Left renal cortex interstitium (tissue), 4 donors: ENCODE results near the gene STAG2. TPM values are rescaled to one million over a fixed set of nuclear protein-coding genes. Genes with fewer than 3 reads are reported as not detected.

ENCODE experiments used
- DNase-seq, 4 donors: peaks; one replicate each; pipeline ENCODE4 v3.0.0-alpha.2; 2013; ENCODE audit warnings: low read depth in 4 of 4, low spot score in 2 of 4, missing footprints in 1 of 4
- polyA plus RNA-seq, 4 donors: library from polyadenylated mRNA; unstranded; fragments of 120-200 nt; gene quantifications; one replicate each; pipeline ENCODE4 v1.2.1, GENCODE V29; 2013; ENCODE audit not compliant: insufficient read length in 4 of 4

Gene STAG2
- polyA plus RNA-seq, 4 donors: 108 to 127 (median 116) TPM

GRCh38 chrX:123971982-123972381 lies 10.5 kb downstream of the STAG2 start:
- DNase-seq: no peak

GRCh38 chrX:123973921-123974320 lies 12.4 kb downstream of the STAG2 start:
- no peak for DNase-seq

DNA sequence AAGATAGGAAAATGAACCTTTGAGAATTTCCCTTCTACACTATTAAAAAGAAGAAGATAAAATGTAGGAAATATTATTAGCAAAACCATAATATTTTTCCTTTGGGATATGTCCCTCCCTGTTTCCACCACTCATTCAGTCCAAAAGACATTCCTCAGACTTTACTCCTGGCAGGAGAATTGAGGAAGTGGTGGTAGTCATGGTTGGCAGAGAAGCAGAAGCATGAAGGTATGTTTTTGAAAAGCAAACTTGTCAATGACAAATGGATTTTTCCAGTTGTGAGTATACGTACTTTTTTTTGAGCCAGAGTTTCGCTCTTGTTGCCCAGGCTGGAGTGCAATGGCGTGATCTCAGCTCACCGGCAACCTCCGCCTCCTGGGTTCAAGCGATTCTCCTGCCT lies 13.7 kb downstream of the STAG2 start:
- DNase-seq: no peak

GRCh38 chrX:123976706-123977316 lies 15.3 kb downstream of the STAG2 start:
- no peak for DNase-seq

GRCh38 chrX:123983240-123983639 lies 21.7 kb downstream of the STAG2 start:
- no peak for DNase-seq

DNA sequence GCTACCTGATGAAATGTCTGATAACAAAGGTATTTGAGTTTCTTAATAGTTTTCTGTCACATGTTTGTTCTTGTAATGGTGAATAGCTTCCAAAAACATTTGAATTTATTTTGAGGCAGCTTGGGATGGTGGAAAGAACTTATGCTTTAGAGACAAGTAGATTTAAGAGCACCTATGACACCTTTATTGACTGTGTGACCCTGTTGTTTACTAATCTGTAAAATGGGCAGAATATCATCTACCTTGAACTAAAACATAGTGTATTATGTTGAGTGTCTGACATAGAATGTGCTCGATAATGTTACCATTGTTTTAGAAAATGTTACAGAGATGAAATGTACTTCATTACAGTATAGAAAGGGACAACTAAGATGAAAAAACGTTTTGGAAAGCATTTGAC lies 24.9 kb downstream of the STAG2 start:
- DNase-seq: no peak

- no peak for DNase-seq
These were observed 27.1 kb downstream of the STAG2 start for GRCh38 chrX:123988423-123989111.

DNA sequence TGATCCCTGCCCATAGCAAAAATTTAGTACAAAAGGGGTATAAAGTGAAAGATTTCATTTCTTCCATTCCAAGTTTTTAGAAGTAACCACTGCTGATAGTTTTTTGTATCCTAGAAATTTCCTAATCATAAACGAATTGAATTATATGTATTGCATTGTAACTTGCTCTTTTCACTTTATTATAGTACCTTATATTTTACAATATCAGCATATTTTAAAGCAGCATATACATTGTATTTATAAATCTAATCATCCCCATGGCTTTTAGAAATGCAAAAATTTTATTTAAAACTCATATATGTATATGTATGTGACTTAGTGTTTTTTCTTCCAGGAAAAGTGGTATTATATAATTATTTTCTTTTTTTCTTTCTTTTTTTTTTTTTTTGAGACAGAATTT lies 27.7 kb downstream of the STAG2 start:
- DNase-seq: no peak

GRCh38 chrX:123990169-123990568 lies 28.7 kb downstream of the STAG2 start:
- no peak for DNase-seq

- no peak for DNase-seq
These were observed 29.1 kb downstream of the STAG2 start for GRCh38 chrX:123990602-123991001.

GRCh38 chrX:123993326-123993725 lies 31.8 kb downstream of the STAG2 start:
- DNase-seq: no peak

GRCh38 chrX:123993904-123994635 lies 32.6 kb downstream of the STAG2 start:
- no peak for DNase-seq

DNA sequence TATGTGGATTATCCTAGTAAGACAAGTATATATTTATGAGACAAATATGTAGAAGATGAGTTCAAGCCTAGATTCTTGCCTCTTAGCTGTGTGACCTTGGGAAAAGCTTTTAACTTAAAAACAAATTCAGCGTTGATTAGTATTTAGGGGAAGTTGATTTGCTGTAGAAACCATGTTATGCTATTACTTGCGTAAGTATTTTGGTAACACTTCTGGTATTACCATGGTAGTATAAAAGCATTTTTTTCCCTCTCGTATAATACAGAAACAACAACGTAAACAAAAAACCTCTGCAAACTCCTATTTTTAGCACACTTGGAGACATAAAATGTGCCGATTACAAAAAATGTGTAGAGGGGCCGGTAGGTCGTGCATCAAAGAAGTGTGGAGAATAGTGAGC lies 33.2 kb downstream of the STAG2 start:
- DNase-seq: no peak

- DNase-seq: no peak
These were observed 40.1 kb downstream of the STAG2 start for GRCh38 chrX:124001581-124001980.

DNA sequence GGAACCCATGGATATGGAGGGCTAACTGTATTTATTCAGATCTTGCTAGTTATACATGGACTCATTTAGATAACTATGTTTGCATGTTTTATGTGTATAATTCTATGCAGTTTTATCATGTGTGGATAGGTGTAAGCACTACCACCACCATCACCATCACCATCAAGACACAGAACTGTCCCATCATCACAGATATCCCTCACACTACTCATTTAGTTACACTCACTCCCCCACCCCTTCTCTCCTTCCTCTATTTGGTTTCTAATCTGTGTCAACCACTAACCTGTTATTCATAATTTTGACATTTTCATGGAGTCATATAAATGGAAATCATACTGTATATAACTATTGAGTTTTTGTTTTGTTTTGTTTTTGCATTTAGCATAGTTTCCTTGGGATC lies 43.7 kb downstream of the STAG2 start:
- no peak for DNase-seq

GRCh38 chrX:124010157-124010556 lies 48.7 kb downstream of the STAG2 start:
- no peak for DNase-seq

GRCh38 chrX:124010566-124010965 lies 49.1 kb downstream of the STAG2 start:
- no peak for DNase-seq

DNA sequence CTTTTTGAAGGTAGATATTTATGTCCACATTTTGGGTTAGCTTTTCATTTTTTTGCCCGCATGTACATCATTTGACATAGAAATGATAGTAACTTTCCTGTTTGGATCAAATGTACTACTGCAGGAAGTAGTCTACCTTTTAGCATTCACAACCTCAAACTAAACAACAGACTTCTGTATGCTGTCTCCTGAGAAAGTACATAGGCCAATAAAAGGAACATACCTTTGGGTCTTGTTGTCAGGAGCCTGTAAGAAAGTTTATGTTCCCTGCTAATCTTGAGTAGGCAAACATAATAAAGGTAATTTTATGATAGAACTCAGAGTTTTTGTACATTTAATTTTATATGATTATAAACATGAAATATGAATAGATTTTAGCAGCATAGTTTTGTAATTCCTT lies 54.2 kb downstream of the STAG2 start:
- no peak for DNase-seq

- no peak for DNase-seq
These were observed 55.3 kb downstream of the STAG2 start for GRCh38 chrX:124016825-124017224.

GRCh38 chrX:124018023-124018422 lies 56.5 kb downstream of the STAG2 start:
- DNase-seq: no peak

- DNase-seq: no peak
These were observed 62.3 kb downstream of the STAG2 start for GRCh38 chrX:124023838-124024238.

- DNase-seq: no peak
These were observed 65.0 kb downstream of the STAG2 start for GRCh38 chrX:124026529-124026928.
